ENCODE results near the gene NEU1.

- TF ChIP-seq YY1 (IDR thresholded peaks at IDR 0.05; ENCODE audit: insufficient read depth, insufficient read length) (no peak), SUZ12 (IDR thresholded peaks at IDR 0.05; ENCODE audit: extremely low read depth, insufficient read depth, insufficient read length) (no peak), ZNF274 (IDR thresholded peaks at IDR 0.05; ENCODE audit: low read depth, low read length) (no peak)
These were observed 13.3 kb upstream of the NEU1 start for GRCh38 chr6:31875877-31876276.
